GM11168 (cell line): ENCODE results near the gene CD8B.

Experiments used
- in situ Hi-C: fragments of 300-500 bp; cut with MboI; formaldehyde crosslinking; loops from one replicate; pipeline ENCODE4 v1.12.0; 2022; ENCODE audit warnings: low sequenced_read_pairs; ENCODE audit not compliant: unreplicated experiment

The CD8B gene

GRCh38 chr2:86775338-86775737, 86.3 kb downstream of the CD8B start:
- in situ Hi-C loops, result no loop called here

GRCh38 chr2:86774862-86775261, 86.8 kb downstream of the CD8B start:
- in situ Hi-C loops, result no loop called here

- in situ Hi-C loops, result no loop called here
These were observed 89.1 kb downstream of the CD8B start for GRCh38 chr2:86772611-86773010.

GRCh38 chr2:86770816-86771301, 90.8 kb downstream of the CD8B start:
- in situ Hi-C loops, result no loop called here

GRCh38 chr2:86769838-86770237, 91.8 kb downstream of the CD8B start:
- in situ Hi-C loops, result no loop called here

GRCh38 chr2:86768189-86768949, 93.3 kb downstream of the CD8B start:
- in situ Hi-C loops, result no loop called here
